Epithelial cell of proximal tubule (primary cell): ENCODE measurements around the gene PHACTR1. TPM values are rescaled to one million over a fixed set of nuclear protein-coding genes. Genes with fewer than 3 reads are reported as not detected.

Source experiments
- DNase-seq: peaks from one replicate; pipeline ENCODE4 v3.0.0-alpha.2; 2011; ENCODE audit warnings: low read depth
- H3K4me3 ChIP-seq: 2 replicates; pipeline ENCODE4 v1.5.1; 2011; ENCODE audit warnings: low read depth, mild to moderate bottlenecking, low read length
- CTCF ChIP-seq: conservative IDR thresholded peaks from 2 replicates; pipeline ENCODE4 v1.5.1; 2012; ENCODE audit warnings: low read depth, mild to moderate bottlenecking, low read length
- total RNA-seq: library from RNA; depleted of rRNA; stranded (reverse); fragments of >200 nt; gene quantifications from 2 replicates; pipeline ENCODE4 v1.2.3, GENCODE V29; 2015

Gene PHACTR1
- total RNA-seq, 1 donor from 2014 or later: 0.98 TPM

DNA sequence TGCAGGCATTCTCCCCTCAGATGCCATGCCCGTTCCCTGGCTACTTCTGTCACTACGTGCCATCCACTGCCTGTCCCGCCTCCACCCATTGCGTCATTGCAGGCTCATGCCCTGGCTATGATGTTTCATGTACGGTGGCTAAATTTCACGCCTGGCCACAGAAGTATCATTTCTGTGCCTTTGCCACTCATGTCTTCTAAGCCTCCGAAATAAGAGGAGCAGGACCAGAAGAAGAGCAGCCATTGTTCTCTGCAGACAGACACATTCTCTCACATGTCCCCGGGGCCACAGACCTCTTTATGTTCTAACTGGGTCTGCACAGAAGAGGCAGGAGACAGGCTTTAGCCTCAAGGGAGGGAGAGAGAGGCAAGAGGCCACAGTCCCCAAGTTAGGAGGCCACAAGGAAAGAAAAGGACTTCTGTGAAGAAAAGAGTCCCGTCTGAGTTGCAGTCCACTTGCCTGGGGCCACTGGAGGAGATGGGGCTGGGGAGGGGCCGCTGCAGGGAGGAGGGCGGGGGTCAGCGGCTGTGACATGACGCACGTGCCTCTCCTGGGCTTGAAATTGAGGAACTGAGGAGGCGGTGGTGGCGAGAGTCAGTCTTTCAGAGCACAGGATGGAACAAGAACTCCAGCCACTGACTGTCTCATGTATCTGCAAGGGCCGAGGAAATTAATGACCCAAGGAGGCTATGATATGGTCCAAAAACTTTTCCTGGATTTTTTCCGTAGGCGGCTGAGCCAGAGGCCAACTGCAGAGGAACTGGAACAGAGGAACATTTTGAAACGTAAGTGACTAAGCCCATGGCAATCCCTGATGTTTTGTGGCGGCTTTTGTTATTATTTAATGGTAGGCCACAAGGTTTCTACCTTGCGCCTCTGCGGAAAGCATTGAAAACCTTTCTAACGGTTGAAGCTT is 555.8 kb downstream of the PHACTR1 start:
- no peak overlapping the region for H3K4me3 ChIP-seq
- DNase-seq: peak; percentile 73
- TF ChIP-seq CTCF: no peak

- no peak overlapping the region for H3K4me3 ChIP-seq
- no peak for DNase-seq
- TF ChIP-seq CTCF: no peak
Observed at GRCh38 chr6:13273202-13273930, 556.8 kb downstream of the PHACTR1 start.

GRCh38 chr6:13273931-13274706 is 557.6 kb downstream of the PHACTR1 start:
- no peak for DNase-seq
- no peak for TF ChIP-seq CTCF
- H3K4me3 ChIP-seq: no peak overlapping the region

DNA sequence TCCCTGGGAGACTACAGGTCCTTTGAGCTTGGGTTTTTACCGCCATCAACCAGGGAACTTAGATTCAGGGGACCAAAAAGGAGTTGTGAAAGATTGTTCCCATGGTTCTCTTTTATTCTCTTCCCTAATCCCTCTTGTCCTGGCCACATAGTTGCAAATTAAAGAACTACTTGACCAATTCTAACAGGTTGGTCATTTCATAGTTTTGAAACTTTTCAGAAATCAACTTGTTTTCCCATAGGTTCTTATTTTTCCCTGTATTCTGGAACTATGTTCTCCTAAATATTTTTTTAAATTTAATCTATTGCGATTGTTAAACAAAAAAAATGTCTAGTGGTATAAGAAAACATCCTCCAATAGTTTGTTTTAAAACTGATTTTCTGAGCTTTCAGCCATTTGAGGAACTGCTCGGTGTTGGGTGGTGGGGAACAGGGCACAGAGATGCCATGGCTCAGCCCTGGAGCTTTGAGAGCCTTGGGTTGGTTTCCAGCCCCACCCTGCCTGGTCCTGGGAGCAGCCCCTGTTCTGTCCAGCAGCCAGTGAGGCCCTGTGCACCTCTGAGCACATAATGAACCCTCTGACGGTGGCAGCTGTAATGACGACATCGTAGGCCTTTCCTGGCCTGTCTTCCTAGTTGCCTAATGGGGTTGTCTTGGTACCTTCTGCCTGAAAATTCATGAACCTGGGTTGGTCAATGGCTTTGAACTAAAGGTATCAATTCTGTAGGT is 558.3 kb downstream of the PHACTR1 start:
- no peak for TF ChIP-seq CTCF
- no peak for DNase-seq
- H3K4me3 ChIP-seq: no peak overlapping the region

- DNase-seq: no peak
- no peak overlapping the region for H3K4me3 ChIP-seq
- TF ChIP-seq CTCF: no peak
Observed at GRCh38 chr6:13275435-13275989, 558.9 kb downstream of the PHACTR1 start.

DNA sequence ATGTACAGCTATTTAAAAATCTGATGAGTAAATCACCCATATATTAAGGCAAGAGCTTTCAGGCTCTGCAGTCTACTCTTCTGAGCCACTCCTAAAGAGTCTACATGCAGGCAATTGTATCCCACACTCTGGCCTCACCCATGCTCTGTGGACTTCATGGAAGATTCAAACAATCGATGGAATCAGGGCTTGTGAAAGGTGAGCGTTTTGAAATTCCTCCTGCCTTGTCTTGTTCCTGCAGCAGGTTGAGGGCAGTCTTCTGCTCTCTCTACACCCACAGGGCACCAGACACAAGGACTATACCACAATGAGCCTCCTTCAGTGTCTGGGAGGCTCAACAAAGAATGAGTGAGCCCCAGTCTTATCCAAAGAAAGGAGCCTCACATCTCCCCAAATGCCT is 560.7 kb downstream of the PHACTR1 start:
- no peak for DNase-seq
- no peak overlapping the region for H3K4me3 ChIP-seq
- TF ChIP-seq CTCF: no peak
